HG03378 (cell line): ENCODE data around the gene FAM89A.
"Not testable (repeated sequence)": the region's sequence is repeated elsewhere in the genome, so short reads cannot be mapped to it uniquely, and the experiment has no call there.

Experiments
- ATAC-seq: cut with Tn5 transposase; IDR thresholded peaks from one replicate; pipeline ENCODE4 v1.9.1; 2021; ENCODE audit warnings: mild to moderate bottlenecking, moderate library complexity; ENCODE audit not compliant: unreplicated experiment

Gene FAM89A

GRCh38 chr1:231037585-231038517 is 2.2 kb downstream of the FAM89A start:
- ATAC-seq, result no peak

GRCh38 chr1:231036416-231036815 is 3.6 kb downstream of the FAM89A start:
- ATAC-seq, result no peak

- ATAC-seq, result no peak
These were observed 4.3 kb downstream of the FAM89A start for GRCh38 chr1:231035799-231036198.

- ATAC-seq, result no peak
These were observed 7.1 kb downstream of the FAM89A start for GRCh38 chr1:231032963-231033362.

- ATAC-seq, result no peak
These were observed 10.2 kb downstream of the FAM89A start for GRCh38 chr1:231029841-231030240.

- not testable (repeated sequence) for ATAC-seq
These were observed 10.8 kb downstream of the FAM89A start for GRCh38 chr1:231029247-231029646.

- ATAC-seq, result no peak
These were observed 11.4 kb downstream of the FAM89A start for GRCh38 chr1:231028682-231029081.

- no peak for ATAC-seq
These were observed 12.1 kb downstream of the FAM89A start for GRCh38 chr1:231027971-231028370.

GRCh38 chr1:231027136-231027925 is 12.7 kb downstream of the FAM89A start:
- ATAC-seq, result no peak

GRCh38 chr1:231026576-231026975 is 13.5 kb downstream of the FAM89A start:
- ATAC-seq, result no peak

GRCh38 chr1:231023150-231023549 is 16.9 kb downstream of the FAM89A start:
- ATAC-seq, result no peak

GRCh38 chr1:231022543-231022942 is 17.5 kb downstream of the FAM89A start:
- ATAC-seq, result not testable (repeated sequence)

- ATAC-seq, result no peak
These were observed 18.5 kb downstream of the FAM89A start for GRCh38 chr1:231021540-231022031.

- ATAC-seq, result no peak
These were observed 19.2 kb downstream of the FAM89A start for GRCh38 chr1:231020816-231021215.

- ATAC-seq, result no peak
These were observed 19.9 kb downstream of the FAM89A start for GRCh38 chr1:231020139-231020601.

GRCh38 chr1:231019711-231020110 is 20.3 kb downstream of the FAM89A start:
- no peak for ATAC-seq

GRCh38 chr1:231016966-231017365 is 23.1 kb downstream of the FAM89A start:
- no peak for ATAC-seq

GRCh38 chr1:231016234-231016633 is 23.8 kb downstream of the FAM89A start:
- no peak for ATAC-seq

- ATAC-seq, result no peak
These were observed 26.6 kb downstream of the FAM89A start for GRCh38 chr1:231013391-231014015.

GRCh38 chr1:231011963-231012362 is 28.1 kb downstream of the FAM89A start:
- ATAC-seq, result no peak

GRCh38 chr1:231011360-231011759 is 28.7 kb downstream of the FAM89A start:
- ATAC-seq, result no peak
